Measurements from ENCODE around the gene LIMA1. TPM values are rescaled to one million over a fixed set of nuclear protein-coding genes. Genes with fewer than 3 reads are reported as not detected.

LIMA1 gene
- total RNA-seq, 3 donors from 2014 or later: 128 to 162 (median 156) TPM

DNA sequence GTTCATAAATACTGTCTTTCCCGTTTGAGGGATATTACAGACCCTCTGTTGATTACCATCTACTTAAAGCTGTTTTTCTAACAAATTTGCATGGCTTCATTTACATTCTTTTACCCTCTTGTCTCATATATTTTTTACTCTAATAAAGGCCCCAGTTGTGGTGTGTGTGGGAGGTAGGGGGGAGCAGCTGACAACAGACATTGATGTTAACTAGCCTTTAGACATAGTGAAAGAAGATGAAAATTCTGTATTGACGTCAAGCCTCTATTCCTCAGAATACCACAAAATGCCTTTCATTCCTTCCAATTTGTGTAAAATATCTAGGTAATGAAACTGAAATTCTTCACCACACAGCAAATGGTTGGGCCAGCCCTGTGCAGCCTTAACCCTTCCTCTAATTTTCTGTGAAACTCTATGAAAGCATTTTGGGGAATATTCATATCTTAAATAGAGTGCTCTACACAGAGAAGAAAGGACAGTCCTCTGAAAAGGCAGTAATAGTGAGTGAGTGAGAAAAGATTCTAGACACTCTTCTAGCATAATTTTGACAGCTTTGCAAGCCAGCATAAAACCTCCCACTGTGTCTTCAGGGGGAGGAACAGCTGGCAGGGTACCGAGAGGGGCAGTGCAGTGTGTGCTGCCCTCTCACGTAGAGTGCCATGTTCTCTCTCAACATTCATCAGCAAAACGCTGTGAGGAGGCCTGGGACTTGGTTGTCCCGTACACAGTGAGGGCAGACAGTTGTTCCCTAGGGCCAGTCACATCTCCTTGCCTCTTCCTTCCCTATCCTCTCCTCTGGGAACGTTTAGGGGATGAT lies 96.0 kb downstream of the LIMA1 start:
- no peak for TF ChIP-seq POLR2AphosphoS5 (IDR thresholded peaks at IDR 0.05)
- DNase-seq (ENCODE audit: low spot score in 2 of 2): no peak
- H3K27ac ChIP-seq: peak overlapping the region; percentile 73 to 91
- H3K36me3 ChIP-seq: no peaks in the 10 kb centered on the region
- no peak overlapping the region for H3K4me3 ChIP-seq
- H3K4me1 ChIP-seq: peaks cover 0 to 6% of the 10 kb centered on the region in 2 donors
- no peaks in the 10 kb centered on the region for H3K27me3 ChIP-seq
- intact Hi-C loops (cut with DNase I; ENCODE audit: low total_unique reads): no loop called here
- no peaks in the 10 kb centered on the region for H3K9me3 ChIP-seq

DNA sequence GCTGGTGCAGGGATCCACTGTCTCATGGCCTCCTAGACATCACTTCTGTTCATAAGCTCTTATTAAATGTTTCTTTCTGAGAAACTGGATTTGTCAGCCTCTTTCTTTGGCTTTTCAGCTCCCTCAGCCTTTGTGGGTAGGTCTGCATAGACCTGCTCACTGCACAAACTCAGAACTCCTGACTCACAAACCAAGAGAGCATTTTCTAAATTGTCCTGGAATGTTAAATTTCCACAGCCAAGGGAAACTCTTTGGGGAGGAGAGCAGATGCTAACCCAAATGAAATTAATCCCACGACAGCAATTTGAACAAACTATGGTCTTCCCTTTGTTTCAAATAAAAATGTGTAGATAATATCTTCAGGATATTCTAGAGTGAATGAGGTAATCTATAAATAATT lies 96.6 kb downstream of the LIMA1 start:
- H3K27me3 ChIP-seq: no peaks in the 10 kb centered on the region
- intact Hi-C loops (cut with DNase I; ENCODE audit: low total_unique reads): no loop called here
- no peaks in the 10 kb centered on the region for H3K36me3 ChIP-seq
- peaks cover 0 to 6% of the 10 kb centered on the region in 2 donors for H3K4me1 ChIP-seq
- peak overlapping the region; percentile 73 to 91 for H3K27ac ChIP-seq
- H3K4me3 ChIP-seq: no peak overlapping the region
- no peaks in the 10 kb centered on the region for H3K9me3 ChIP-seq
- TF ChIP-seq POLR2AphosphoS5 (IDR thresholded peaks at IDR 0.05) (no peak), POLR2A (IDR thresholded peaks at IDR 0.05) (no peak)
- TF ChIP-seq, protein P1, sequence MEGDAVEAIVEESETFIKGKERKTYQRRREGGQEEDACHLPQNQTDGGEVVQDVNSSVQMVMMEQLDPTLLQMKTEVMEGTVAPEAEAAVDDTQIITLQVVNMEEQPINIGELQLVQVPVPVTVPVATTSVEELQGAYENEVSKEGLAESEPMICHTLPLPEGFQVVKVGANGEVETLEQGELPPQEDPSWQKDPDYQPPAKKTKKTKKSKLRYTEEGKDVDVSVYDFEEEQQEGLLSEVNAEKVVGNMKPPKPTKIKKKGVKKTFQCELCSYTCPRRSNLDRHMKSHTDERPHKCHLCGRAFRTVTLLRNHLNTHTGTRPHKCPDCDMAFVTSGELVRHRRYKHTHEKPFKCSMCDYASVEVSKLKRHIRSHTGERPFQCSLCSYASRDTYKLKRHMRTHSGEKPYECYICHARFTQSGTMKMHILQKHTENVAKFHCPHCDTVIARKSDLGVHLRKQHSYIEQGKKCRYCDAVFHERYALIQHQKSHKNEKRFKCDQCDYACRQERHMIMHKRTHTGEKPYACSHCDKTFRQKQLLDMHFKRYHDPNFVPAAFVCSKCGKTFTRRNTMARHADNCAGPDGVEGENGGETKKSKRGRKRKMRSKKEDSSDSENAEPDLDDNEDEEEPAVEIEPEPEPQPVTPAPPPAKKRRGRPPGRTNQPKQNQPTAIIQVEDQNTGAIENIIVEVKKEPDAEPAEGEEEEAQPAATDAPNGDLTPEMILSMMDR (IDR thresholded peaks at IDR 0.05): no peak
- no peak for DNase-seq (ENCODE audit: low spot score in 2 of 2)

DNA sequence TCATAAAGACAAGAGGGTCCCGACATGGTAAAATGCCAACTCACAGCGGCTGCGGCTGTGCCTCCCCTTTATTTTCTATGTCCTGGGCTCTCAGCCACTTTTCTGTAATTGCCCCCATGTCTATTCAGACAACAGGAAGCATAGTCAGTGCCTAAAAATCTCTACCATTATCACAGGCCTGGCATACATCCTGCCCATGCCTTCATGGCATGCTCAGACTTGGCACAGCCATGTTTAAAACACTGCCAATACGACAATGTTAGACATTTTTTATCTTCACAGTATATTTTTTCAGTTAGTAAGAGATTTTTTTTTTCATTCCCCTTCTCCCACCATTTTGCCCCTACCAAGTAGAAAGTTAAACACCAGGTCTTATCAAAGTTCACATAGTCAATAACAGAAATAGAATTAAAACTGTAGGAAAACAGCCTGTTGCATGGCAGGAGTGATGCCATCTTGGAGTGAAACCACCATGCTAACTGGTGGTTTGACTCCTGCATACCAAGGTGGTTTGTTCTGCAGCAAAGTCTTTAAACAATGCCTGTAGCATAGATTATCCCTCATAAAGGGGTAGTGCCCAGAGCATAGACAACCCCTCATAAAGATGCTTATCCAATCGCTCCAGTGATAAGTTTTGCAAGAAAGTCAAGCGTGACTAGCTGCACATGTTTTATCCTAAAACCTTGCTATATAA lies 97.2 kb downstream of the LIMA1 start:
- no peaks in the 10 kb centered on the region for H3K27me3 ChIP-seq
- peaks cover 0 to 6% of the 10 kb centered on the region in 2 donors for H3K4me1 ChIP-seq
- intact Hi-C loops (cut with DNase I; ENCODE audit: low total_unique reads): no loop called here

DNA sequence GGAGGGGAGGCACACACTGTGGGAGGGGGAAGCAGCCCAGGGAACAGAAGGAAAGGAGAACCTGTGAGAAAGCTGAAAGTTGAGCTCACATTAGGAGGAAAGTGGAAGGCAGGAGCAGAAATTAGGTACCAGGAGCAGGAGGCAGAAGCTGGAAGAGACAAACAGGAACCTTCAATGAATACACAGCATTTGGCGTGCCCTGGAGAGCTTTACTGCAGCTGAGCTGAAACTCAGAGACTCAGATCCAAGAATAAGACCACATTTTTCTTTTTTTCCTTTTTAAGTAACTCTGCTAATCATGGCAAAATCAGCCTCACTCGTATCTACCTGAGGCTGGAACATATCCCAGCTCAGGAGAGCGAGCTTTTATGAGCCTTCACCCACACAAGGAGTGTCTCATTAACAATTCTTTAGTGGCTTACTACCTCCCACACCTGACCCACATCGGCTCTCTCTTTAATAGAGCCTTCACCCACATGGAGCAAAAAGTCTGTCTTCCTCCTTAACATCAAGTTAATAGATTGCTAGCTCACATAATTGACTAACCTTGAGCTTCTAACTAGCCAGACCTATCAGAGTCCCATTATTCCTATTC lies 97.9 kb downstream of the LIMA1 start:
- no peaks in the 10 kb centered on the region for H3K36me3 ChIP-seq
- intact Hi-C loops (cut with DNase I; ENCODE audit: low total_unique reads): no loop called here
- TF ChIP-seq POLR2AphosphoS5 (IDR thresholded peaks at IDR 0.05) (no peak), POLR2A (IDR thresholded peaks at IDR 0.05) (no peak)
- TF ChIP-seq, protein P1 (IDR thresholded peaks at IDR 0.05): no peak
- H3K27me3 ChIP-seq: no peaks in the 10 kb centered on the region
- peak overlapping the region; percentile 37 to 70 for H3K27ac ChIP-seq
- H3K4me1 ChIP-seq: peaks cover 0 to 6% of the 10 kb centered on the region in 2 donors
- H3K9me3 ChIP-seq: no peaks in the 10 kb centered on the region
- DNase-seq (ENCODE audit: low spot score in 2 of 2): no peak
- H3K4me3 ChIP-seq: no peak overlapping the region

More for the DNA sequence above, 97.2 kb downstream of the LIMA1 start:
- Histone ChIP-seq H3K4me3 (no peak overlapping the region), H3K27ac (peak overlapping the region; percentile 70 to 73), H3K36me3 (no peaks in the 10 kb centered on the region), H3K9me3 (no peaks in the 10 kb centered on the region)
- TF ChIP-seq POLR2AphosphoS5 (IDR thresholded peaks at IDR 0.05): no peak
- TF ChIP-seq POLR2A (IDR thresholded peaks at IDR 0.05): no peak
- TF ChIP-seq, protein P1 (IDR thresholded peaks at IDR 0.05): no peak
- no peak for DNase-seq (ENCODE audit: low spot score in 2 of 2)

DNA sequence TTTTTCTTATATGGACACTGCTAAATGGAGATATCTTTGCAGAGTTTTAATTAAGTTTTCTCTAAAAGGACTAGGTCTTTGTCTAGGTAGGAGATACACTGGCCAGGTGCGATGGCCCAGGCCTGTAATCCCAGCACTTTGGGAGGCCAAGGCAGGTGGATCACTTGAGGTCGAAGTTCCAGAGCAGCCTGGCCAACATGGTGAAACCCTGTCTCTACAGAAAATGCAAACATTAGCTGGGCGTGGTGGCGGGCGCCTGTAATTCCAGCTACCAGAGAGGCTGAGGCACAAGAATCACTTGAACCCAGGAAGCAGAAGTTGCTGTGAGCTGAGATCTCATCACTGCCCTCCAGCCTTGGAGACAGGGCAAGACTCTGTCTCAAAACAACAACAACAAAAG lies 99.1 kb downstream of the LIMA1 start:
- Histone ChIP-seq H3K27me3 (no peaks in the 10 kb centered on the region), H3K4me3 (no peak overlapping the region), H3K27ac (peak overlapping the region in 1 of 2 donors; percentile 1), H3K9me3 (no peaks in the 10 kb centered on the region), H3K4me1 (peaks cover 0 to 6% of the 10 kb centered on the region in 2 donors), H3K36me3 (no peaks in the 10 kb centered on the region)
- TF ChIP-seq POLR2AphosphoS5 (IDR thresholded peaks at IDR 0.05): no peak
- no peak for TF ChIP-seq POLR2A (IDR thresholded peaks at IDR 0.05)
- TF ChIP-seq, protein P1 (IDR thresholded peaks at IDR 0.05): no peak
- intact Hi-C loops (cut with DNase I; ENCODE audit: low total_unique reads): no loop called here
- no peak for DNase-seq (ENCODE audit: low spot score in 2 of 2)
